Measurements from ENCODE around the gene AR. TPM values are rescaled to one million over a fixed set of nuclear protein-coding genes. Genes with fewer than 3 reads are reported as not detected.

The AR gene, protein sequence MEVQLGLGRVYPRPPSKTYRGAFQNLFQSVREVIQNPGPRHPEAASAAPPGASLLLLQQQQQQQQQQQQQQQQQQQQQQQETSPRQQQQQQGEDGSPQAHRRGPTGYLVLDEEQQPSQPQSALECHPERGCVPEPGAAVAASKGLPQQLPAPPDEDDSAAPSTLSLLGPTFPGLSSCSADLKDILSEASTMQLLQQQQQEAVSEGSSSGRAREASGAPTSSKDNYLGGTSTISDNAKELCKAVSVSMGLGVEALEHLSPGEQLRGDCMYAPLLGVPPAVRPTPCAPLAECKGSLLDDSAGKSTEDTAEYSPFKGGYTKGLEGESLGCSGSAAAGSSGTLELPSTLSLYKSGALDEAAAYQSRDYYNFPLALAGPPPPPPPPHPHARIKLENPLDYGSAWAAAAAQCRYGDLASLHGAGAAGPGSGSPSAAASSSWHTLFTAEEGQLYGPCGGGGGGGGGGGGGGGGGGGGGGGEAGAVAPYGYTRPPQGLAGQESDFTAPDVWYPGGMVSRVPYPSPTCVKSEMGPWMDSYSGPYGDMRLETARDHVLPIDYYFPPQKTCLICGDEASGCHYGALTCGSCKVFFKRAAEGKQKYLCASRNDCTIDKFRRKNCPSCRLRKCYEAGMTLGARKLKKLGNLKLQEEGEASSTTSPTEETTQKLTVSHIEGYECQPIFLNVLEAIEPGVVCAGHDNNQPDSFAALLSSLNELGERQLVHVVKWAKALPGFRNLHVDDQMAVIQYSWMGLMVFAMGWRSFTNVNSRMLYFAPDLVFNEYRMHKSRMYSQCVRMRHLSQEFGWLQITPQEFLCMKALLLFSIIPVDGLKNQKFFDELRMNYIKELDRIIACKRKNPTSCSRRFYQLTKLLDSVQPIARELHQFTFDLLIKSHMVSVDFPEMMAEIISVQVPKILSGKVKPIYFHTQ
- total RNA-seq: 12.3 and 13.2 TPM in 2 replicates

GRCh38 chrX:67543818-67544217 lies at the start of gene AR:
AR (plus strand) TSS chrX:67544021; CDS start chrX:67545147, 1,126 bp downstream.

Data from subcutaneous preadipocyte (primary cell).